ENCODE measurements around the gene MVP. TPM values are rescaled to one million over a fixed set of nuclear protein-coding genes. Genes with fewer than 3 reads are reported as not detected.

Gene MVP
- total and polyA plus RNA-seq, 7 donors: 17.6 to 75.9 (median 34.3) TPM

- DNase-seq: no peak
Observed at GRCh38 chr16:29843931-29844330, 23.7 kb downstream of the MVP start.

GRCh38 chr16:29844575-29845331, 24.5 kb downstream of the MVP start:
- ATAC-seq: peak in 1 of 4 donors; percentile 26
- intact Hi-C loops (cut with DNase I): loop anchor here in 1 of 2 donors (5.0 kb wide), 1 partner anchor 142 kb away; no protein-coding TSS in a partner anchor
- no peak for TF ChIP-seq CTCF (IDR thresholded peaks at IDR 0.05)
- WGBS, 3 donors: 85 to 91% (median 86%) methylated on average over 25 to 28 of the region's 28 CpGs
- H3K4me1 ChIP-seq: no peaks in the 10 kb centered on the region
- peak; percentile 56 to 65 for DNase-seq
- H3K27me3 ChIP-seq (ENCODE audit: insufficient read depth in 3 of 3, low read length in 2 of 3): no peaks in the 10 kb centered on the region
- no peak overlapping the region for H3K4me3 ChIP-seq
- H3K36me3 ChIP-seq (ENCODE audit: insufficient read depth in 1 of 2, low read depth in 1 of 2): peaks cover 0 to 72% of the 10 kb centered on the region in 2 donors
- no peak overlapping the region for H3K27ac ChIP-seq
- no peaks in the 10 kb centered on the region for H3K9me3 ChIP-seq

More at GRCh38 chr16:29843931-29844330, 23.7 kb downstream of the MVP start:
- no peak overlapping the region for H3K4me3 ChIP-seq
- H3K36me3 ChIP-seq (ENCODE audit: insufficient read depth in 1 of 2, low read depth in 1 of 2): peaks cover 0 to 78% of the 10 kb centered on the region in 2 donors
- intact Hi-C loops (cut with DNase I): no loop called here
- no peaks in the 10 kb centered on the region for H3K4me1 ChIP-seq
- H3K27me3 ChIP-seq (ENCODE audit: insufficient read depth in 3 of 3, low read length in 2 of 3): no peaks in the 10 kb centered on the region
- H3K9me3 ChIP-seq: no peaks in the 10 kb centered on the region
- WGBS, 3 donors: 86 to 89% (median 87%) methylated on average over 8 of the region's 8 CpGs
- TF ChIP-seq CTCF (IDR thresholded peaks at IDR 0.05): no peak
- ATAC-seq: no peak
- H3K27ac ChIP-seq: no peak overlapping the region

- Histone ChIP-seq H3K9me3 (no peaks in the 10 kb centered on the region), H3K27me3 (ENCODE audit: insufficient read depth in 3 of 3, low read length in 2 of 3) (no peaks in the 10 kb centered on the region), H3K4me3 (no peak overlapping the region), H3K36me3 (ENCODE audit: insufficient read depth in 1 of 2, low read depth in 1 of 2) (peaks cover 0 to 64% of the 10 kb centered on the region in 2 donors), H3K4me1 (no peaks in the 10 kb centered on the region), H3K27ac (no peak overlapping the region)
- WGBS, 3 donors: 93 to 94% (median 93%) methylated on average over 18 of the region's 18 CpGs
- ATAC-seq: no peak
- no peak for DNase-seq
- intact Hi-C loops (cut with DNase I): loop anchor here in 1 of 2 donors (5.0 kb wide), 1 partner anchor 143 kb away; no protein-coding TSS in a partner anchor
- TF ChIP-seq CTCF (IDR thresholded peaks at IDR 0.05): no peak
Observed at GRCh38 chr16:29845656-29846055, 25.4 kb downstream of the MVP start.

GRCh38 chr16:29848420-29849297, 28.4 kb downstream of the MVP start:
- peak; percentile 86 for TF ChIP-seq CTCF (IDR thresholded peaks at IDR 0.05)
- intact Hi-C loops (cut with DNase I): loop anchor here in 1 of 2 donors (1.0 to 5.0 kb wide), 2 partner anchors 41 to 146 kb away; no protein-coding TSS in a partner anchor
- Histone ChIP-seq H3K27me3 (ENCODE audit: insufficient read depth in 3 of 3, low read length in 2 of 3) (no peaks in the 10 kb centered on the region), H3K36me3 (ENCODE audit: insufficient read depth in 1 of 2, low read depth in 1 of 2) (peaks cover 0 to 43% of the 10 kb centered on the region in 2 donors), H3K9me3 (no peaks in the 10 kb centered on the region), H3K4me1 (no peaks in the 10 kb centered on the region), H3K4me3 (no peak overlapping the region), H3K27ac (no peak overlapping the region)
- 31 to 40% (median 38%) methylated on average over 14 to 15 of the region's 15 CpGs for WGBS, 3 donors
- DNase-seq: peak; percentile 80 to 91
- ATAC-seq: peak; percentile 79 to 90 (median 84)
